SU-DHL-6 (cell line): ENCODE data around the gene KNOP1.

Experiments used
- H2AFZ ChIP-seq: fragments of 200-600 bp; sonication (generic); 2 replicates; pipeline ENCODE4 v1.6.1; 2014; ENCODE audit warnings: low read depth, mild to moderate bottlenecking, moderate library complexity, mixed read lengths, antibody characterized with exemption, low read length; ENCODE audit not compliant: severe bottlenecking
- H3F3A ChIP-seq: fragments of 200-600 bp; shearing (Covaris generic); 2 replicates; pipeline ENCODE4 v1.6.0; 2016; ENCODE audit warnings: antibody characterized with exemption, mild to moderate bottlenecking; ENCODE audit not compliant: insufficient read depth
- H3K27ac ChIP-seq: fragments of 200-600 bp; sonication (generic); 2 replicates; pipeline ENCODE4 v1.5.1; 2016; ENCODE audit warnings: low read depth, mild to moderate bottlenecking, low read length, moderate library complexity, mixed read lengths
- H3K27me3 ChIP-seq: fragments of 200-600 bp; sonication (generic), shearing (Covaris generic); 2 replicates; pipeline ENCODE4 v1.6.0; 2014; ENCODE audit warnings: mild to moderate bottlenecking, low read length
- H3K36me3 ChIP-seq: fragments of 200-600 bp; sonication (generic); 2 replicates; pipeline ENCODE4 v1.6.1; 2014; ENCODE audit warnings: mild to moderate bottlenecking, low read length, mixed read lengths
- H3K4me2 ChIP-seq: fragments of 300-600, 200-600 bp; shearing (Covaris generic), sonication (generic); 2 replicates; pipeline ENCODE4 v1.6.0; 2014; ENCODE audit warnings: low read length, low read depth, mild to moderate bottlenecking; ENCODE audit not compliant: poor library complexity, severe bottlenecking
- H3K4me3 ChIP-seq: fragments of 200-600 bp; sonication (generic); 2 replicates; pipeline ENCODE4 v1.5.1; 2014; ENCODE audit warnings: antibody characterized with exemption, low read length, mild to moderate bottlenecking, mixed read lengths; ENCODE audit not compliant: insufficient read depth, poor library complexity, severe bottlenecking
- H3K79me2 ChIP-seq: fragments of 200-600 bp; sonication (generic); 2 replicates; pipeline ENCODE4 v1.6.1; 2014; ENCODE audit warnings: mild to moderate bottlenecking, low read length, moderate library complexity; ENCODE audit not compliant: insufficient read depth
- H3K9ac ChIP-seq: fragments of 200-600 bp; sonication (generic); 2 replicates; pipeline ENCODE4 v1.7.0; 2014; ENCODE audit warnings: mild to moderate bottlenecking, low read length
- H3K9me2 ChIP-seq: fragments of 200-600 bp; sonication (generic); replicated peaks from 2 replicates; pipeline ENCODE4 v1.6.1; 2014; ENCODE audit warnings: low read length; ENCODE audit not compliant: insufficient read depth
- H3K9me3 ChIP-seq: fragments of 200-600 bp; sonication (generic); 2 replicates; pipeline ENCODE4 v1.6.1; 2014; ENCODE audit warnings: low read length, mixed read lengths; ENCODE audit not compliant: insufficient read depth
- H4K20me1 ChIP-seq: fragments of 200-600 bp; sonication (generic); 2 replicates; pipeline ENCODE4 v1.6.1; 2014; ENCODE audit warnings: low read depth, mild to moderate bottlenecking, antibody characterized with exemption, low read length, moderate library complexity, mixed read lengths
- EZH2phosphoT487 ChIP-seq: fragments of 200-600 bp; sonication (generic), shearing (Covaris generic); conservative IDR thresholded peaks from 2 replicates; pipeline ENCODE4 v1.6.1; 2018; ENCODE audit warnings: mild to moderate bottlenecking, antibody characterized with exemption, low read length, moderate library complexity, mixed read lengths
- TF ChIP-seq, protein P1 (sequence below): fragments of 200-600 bp; sonication (generic); IDR thresholded peaks from one replicate; pipeline ENCODE4 v1.5.1; 2017; ENCODE audit warnings: antibody characterized with exemption, mild to moderate bottlenecking, low read length, moderate library complexity; ENCODE audit not compliant: insufficient read depth, poor library complexity, severe bottlenecking

KNOP1 gene

DNA sequence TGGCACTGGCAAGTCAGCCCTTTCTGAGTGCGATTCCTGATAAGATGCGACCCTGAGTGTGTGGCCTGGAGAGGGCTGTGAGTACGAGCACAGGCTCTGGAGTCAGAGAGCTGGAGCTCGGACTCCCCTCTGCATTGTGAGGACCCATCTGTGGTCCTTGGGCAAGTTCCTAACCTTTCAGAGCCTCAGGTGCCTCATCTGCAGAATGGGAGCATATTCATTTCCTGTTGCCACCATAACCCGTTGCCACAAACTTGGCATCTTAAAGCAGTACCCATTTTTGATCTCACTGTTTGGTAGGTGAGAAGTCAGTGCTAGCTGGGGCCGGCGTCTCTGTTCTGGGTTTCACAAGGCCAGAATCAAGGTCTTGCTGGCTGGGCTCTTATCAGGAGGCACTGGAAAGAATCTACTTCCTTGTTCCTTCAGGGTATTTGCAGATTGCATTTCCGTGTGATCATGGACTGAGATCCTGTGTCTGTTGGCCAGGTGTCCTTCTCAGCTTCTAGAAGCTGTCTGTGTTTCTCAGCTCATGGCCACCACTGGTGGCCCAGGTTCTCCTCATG, 20.2 kb downstream of the KNOP1 start:
- Histone ChIP-seq H2AFZ (no peak overlapping the region), H3K27ac (no peak overlapping the region), H3K4me3 (no peak overlapping the region), H3K9me2 (no peaks in the 10 kb centered on the region), H3K9me3 (no peaks in the 10 kb centered on the region), H3K27me3 (no peaks in the 10 kb centered on the region), H3K36me3 (no peaks in the 10 kb centered on the region), H4K20me1 (no peaks in the 10 kb centered on the region), H3F3A (no peaks in the 10 kb centered on the region), H3K9ac (no peak overlapping the region), H3K4me2 (no peak overlapping the region), H3K79me2 (no peaks in the 10 kb centered on the region)
- no peak for TF ChIP-seq EZH2phosphoT487
- TF ChIP-seq, protein P1, sequence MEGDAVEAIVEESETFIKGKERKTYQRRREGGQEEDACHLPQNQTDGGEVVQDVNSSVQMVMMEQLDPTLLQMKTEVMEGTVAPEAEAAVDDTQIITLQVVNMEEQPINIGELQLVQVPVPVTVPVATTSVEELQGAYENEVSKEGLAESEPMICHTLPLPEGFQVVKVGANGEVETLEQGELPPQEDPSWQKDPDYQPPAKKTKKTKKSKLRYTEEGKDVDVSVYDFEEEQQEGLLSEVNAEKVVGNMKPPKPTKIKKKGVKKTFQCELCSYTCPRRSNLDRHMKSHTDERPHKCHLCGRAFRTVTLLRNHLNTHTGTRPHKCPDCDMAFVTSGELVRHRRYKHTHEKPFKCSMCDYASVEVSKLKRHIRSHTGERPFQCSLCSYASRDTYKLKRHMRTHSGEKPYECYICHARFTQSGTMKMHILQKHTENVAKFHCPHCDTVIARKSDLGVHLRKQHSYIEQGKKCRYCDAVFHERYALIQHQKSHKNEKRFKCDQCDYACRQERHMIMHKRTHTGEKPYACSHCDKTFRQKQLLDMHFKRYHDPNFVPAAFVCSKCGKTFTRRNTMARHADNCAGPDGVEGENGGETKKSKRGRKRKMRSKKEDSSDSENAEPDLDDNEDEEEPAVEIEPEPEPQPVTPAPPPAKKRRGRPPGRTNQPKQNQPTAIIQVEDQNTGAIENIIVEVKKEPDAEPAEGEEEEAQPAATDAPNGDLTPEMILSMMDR, result no peak

DNA sequence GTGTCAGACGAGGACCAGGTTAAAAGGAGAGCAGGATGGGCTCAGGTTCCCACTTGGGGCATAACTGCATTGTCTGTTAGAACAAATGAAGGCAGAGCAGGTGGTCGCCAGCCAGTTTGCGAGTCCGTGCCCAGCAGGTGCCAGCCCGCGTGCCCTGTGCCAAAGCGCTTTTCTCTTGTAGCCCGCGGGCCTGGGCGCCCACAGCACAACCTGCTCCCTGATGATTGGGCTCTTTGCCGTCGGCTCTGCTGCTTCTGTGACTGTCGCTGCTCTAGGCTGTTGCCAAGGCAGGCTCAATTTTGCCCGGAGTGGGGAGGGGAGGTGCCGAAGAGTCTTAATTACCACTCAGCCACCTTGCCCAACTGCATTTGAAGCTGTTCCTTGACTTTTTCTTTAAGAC, 21.1 kb downstream of the KNOP1 start:
- Histone ChIP-seq H3K9ac (no peak overlapping the region), H3K4me2 (no peak overlapping the region), H3K27ac (no peak overlapping the region), H4K20me1 (no peaks in the 10 kb centered on the region), H2AFZ (no peak overlapping the region), H3K79me2 (no peaks in the 10 kb centered on the region), H3K9me2 (no peaks in the 10 kb centered on the region), H3K27me3 (no peaks in the 10 kb centered on the region), H3K9me3 (no peaks in the 10 kb centered on the region), H3F3A (no peaks in the 10 kb centered on the region), H3K36me3 (no peaks in the 10 kb centered on the region), H3K4me3 (no peak overlapping the region)
- TF ChIP-seq, protein P1, result no peak
- no peak for TF ChIP-seq EZH2phosphoT487

DNA sequence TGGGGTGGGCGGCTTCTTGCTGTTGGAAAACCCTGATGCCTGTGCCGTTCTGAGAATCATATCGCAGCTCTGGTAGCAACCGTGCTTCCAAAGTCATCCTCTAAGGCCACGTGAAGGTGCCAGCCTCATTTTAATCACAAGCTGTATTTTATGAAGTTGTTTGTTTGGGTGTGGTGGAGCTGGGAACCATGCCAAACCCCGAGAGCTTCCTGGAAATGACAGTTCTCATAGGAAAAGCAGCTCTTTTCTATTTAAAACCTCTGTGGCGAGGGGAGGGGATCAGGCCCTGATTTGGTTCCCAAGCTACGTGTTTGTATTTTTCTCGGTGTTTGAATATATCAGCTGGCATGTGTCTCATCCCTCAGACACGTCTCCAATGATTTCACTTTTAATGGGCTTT, 21.7 kb downstream of the KNOP1 start:
- Histone ChIP-seq H3K27ac (no peak overlapping the region), H2AFZ (no peak overlapping the region), H4K20me1 (no peaks in the 10 kb centered on the region), H3K9me2 (no peaks in the 10 kb centered on the region), H3K36me3 (no peaks in the 10 kb centered on the region), H3K79me2 (no peaks in the 10 kb centered on the region), H3K4me2 (no peak overlapping the region), H3K4me3 (no peak overlapping the region), H3F3A (no peaks in the 10 kb centered on the region), H3K27me3 (no peaks in the 10 kb centered on the region), H3K9me3 (no peaks in the 10 kb centered on the region), H3K9ac (no peak overlapping the region)
- no peak for TF ChIP-seq EZH2phosphoT487
- TF ChIP-seq, protein P1, result no peak
